NCI-H774 (cell line): Measurements from ENCODE around the gene FADS6.

Experiments
- DNase-seq: peaks from one replicate; lab custom pipeline; 2025; lab: John Stamatoyannopoulos, UW

FADS6 gene, protein sequence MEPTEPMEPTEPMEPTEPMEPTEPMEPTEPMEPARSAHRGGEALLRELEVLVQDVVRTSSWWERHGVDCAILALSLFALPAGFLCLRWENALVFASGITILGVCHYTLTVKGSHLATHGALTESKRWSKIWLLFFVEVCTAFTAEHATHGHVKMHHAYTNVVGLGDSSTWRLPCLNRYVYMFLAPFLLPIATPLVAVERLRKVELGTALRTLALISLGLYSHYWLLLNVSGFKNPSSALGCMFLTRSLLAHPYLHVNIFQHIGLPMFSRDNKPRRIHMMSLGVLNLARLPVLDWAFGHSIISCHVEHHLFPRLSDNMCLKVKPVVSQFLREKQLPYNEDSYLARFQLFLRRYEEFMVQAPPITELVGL

DNA sequence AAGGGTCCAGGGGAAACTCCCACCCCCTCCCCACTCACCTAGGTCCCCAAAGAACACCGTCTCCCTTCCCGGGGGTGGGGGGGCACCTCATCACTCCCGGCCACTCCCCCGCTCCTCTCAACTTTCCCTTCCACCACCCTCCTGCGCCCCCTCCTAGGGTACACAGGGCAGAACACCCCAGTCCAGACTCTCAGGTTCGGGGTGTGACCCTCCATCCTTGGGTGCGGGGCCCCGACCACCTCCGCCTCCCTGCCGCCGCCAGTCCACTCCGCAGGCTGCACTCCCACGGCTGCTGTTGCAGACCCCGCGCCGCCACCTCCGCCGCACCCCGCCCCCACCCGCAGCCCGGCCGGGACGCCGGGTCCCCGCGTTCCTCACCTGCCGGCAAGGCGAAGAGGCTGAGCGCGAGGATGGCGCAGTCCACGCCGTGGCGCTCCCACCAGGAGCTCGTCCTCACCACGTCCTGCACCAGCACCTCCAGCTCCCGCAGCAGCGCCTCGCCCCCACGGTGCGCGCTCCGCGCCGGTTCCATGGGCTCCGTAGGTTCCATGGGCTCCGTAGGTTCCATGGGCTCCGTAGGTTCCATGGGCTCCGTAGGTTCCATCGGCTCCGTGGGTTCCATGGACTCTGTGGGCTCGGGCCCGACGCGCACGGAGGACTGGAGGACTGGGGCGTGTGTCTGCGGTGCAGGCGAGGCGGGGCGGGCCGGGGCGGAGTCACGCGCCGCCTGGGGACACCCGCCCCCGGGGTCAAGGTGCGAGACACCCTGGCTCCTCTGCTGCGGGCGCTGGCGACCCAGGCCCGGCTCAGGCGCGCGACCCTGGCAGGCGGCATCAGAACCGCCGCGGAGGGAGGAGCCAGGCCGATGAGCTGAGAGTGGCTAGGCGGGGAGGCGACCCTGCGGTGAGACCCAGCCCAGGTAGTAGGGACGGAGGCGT is at the start of gene FADS6:
Gene FADS6 (minus strand): TSS at position 660 of the 938 bp plus-strand sequence. CDS start 38 bp downstream, at position 622.
- no peak for DNase-seq

DNA sequence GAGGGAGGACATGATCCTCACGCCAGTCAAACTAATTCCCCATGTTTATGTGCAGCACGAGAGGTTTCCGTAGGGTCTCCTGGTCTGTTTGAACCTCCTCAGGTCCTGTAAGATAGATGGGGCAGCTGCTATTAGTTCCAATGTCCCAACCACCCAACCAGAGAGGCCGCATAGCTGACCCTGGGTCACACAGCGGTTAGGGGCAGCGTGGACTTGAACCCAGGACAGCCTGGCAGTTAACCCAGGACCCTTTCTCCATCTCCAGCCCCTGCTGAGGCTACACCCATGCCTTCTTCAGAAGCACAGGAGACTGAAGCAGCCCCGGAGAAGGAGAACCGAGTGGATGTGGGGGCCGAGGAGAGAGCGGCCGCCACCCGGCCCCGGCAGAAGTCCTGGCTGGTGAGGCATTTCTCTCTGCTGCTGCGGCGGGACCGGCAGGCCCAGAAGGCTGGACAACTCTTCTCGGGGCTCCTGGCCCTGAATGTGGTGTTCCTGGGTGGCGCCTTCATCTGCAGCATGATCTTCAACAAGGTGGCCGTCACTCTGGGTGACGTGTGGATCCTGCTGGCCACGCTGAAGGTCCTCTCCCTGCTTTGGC is 47.8 kb upstream of the FADS6 start:
- no peak for DNase-seq

DNA sequence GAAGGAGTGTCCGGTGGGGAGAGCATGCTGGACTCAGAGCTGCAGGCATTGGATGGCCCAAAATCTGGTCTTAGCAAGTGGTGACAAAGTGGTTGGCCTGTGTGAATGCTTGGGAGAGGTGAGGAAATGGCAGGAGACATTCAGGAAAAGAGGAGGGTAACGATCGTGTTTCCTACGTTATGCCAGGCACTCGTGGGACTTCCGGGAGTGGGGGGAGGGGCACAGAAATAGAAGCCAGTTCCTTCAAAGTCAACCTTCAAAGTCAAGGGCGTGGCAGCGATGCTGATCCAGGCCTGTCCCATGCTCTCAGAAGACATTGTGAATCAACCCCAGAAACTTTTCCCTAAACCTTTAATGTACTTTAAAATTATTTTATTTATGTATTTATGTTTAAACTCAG is 46.1 kb upstream of the FADS6 start:
- DNase-seq = no peak

DNA sequence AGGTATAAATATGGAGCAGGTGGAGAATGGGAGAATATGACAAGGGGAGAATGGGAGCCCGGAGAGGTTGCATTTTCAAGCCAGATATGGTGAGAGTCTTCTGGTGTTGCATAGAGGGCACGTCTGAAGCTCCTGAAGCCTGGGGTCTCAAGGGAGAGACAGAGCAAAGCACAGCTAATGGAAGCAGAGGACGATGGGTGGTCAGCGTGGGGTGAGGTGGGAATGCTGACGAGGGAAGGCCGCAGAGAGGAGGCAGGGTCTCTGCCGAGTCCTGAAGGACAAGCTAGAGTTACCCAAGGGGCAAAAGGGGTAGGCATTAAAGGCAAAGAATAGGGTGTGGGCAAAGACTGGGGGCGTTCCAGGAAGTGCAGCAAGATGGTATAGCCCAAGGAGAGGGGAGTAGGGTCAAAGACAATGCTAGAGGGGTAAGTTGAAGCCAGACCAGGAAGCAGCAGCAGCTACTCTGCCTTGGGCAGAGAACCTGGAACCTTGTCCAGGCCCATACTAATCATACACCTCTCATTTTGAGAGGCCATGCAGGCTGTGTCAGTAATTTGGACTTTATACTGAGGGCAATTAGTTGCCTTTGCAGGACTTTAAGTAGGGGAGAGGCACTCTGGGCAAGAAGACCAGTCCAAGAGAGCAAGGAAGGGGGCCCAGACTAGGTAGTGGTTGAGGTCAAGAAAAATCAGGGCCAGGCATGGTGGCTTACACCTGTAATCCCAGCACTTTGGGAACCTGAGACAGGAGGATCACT is 44.9 kb upstream of the FADS6 start:
- DNase-seq = no peak

DNA sequence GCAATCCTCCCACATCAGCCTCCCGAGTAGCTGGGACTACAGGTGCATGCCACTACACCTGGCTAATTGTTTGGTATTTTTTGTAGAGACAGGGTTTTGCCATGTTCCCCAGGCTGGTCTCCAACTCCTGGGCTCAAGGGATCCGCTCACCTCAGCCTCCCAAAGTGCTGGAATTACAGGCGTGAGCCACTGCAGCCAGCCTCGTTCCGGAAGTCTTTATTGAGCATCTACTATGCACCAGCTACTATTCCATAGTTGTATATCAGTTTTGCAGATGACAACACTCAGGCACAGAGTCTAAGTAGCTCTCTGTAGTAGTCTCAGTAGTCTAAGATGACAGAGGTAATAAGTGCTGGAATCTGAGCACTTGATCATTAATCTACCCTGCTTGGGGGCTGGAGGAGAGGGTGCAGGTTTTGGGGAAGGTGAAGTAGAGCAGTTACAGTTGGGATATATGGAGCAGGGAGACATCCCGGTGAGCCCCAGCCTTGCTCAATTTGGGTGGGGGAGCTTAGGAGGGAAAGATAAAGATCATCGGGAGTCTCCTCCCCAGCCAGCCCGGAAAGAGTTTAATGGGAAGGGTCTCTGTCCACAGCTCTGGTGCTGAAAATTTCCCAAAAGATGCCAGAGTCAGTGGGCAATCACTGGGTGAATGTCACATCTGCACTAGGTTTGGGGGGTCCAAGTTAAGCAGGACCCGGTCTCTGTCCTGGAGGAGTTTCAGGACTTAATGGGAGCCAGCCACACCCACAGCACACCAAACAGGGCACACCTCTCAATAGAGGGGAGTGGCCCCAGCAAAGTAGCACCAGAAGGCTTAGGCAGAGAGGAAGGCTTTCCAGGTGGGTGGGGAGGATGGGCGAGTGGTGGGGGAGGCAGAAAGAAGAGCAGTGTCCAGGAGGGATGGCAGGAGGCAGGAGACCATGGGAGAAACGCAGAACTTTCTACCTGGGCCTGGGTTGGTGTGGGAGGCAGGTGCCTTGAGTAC is 43.9 kb upstream of the FADS6 start:
- DNase-seq = no peak

DNA sequence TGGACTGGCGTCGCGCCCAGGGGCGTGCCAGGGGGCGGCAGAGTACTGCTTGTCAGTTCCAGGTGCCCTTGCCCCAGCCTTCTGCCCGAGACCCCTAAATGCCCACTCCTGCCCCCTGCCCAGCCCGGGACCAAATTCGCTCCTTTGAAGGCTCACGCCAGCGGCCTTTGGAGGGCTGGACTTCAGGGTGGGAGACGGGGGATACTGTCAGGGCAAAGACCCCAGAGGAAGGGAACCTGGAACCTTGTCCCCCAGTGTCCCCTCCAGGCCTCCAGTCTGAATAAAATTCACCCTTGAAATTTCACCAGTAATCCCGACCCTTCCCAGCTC is 43.0 kb upstream of the FADS6 start:
- DNase-seq = no peak

DNA sequence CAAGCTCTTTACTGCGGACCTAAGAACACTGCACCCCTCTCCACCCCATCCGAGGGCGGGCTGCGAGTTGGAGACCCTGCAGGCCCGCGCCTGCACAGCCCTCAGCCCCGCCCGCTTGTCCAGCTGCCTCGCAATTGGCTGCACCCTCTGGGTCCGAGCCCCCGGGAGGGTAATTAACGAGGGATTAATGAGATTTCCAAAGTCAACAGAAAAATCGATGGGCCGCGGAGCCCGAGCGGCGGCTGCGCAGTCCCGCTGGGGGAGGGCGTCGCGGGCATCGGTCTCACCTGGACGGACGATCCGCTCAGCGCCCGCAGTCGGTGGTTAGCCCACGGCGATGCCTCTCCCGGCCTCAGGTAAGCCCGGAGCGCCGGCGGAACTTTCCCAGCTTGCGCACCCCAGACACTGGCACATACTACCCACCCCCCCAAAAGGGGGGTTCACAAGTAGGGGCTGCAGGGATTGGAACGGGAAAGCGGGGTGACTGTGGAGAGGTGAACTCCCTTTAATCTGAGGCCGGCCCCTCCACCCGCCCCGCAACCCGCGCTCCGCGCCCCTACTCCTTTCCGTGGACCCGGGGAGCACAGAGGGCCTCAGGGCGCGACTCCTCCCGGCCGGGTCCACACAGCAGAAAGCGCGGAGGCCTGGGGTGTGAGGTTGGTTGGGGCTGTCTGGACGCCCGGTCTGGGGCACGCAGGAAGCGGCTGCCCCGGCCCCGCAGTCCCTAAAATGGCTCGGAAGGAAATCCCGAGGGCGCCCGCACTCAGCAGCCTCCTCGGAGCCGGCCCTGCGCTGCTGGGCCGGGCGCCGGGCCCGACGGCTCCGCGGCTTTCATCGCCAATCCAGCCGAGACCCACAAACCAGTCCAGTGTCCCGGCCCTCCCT is 42.4 kb upstream of the FADS6 start, which contains the start of gene OTOP3:
Gene OTOP3 (plus strand): TSS at position 314 of the 885 bp plus-strand sequence. CDS start 24 bp downstream, at position 338.
- peak; percentile 72 for DNase-seq

DNA sequence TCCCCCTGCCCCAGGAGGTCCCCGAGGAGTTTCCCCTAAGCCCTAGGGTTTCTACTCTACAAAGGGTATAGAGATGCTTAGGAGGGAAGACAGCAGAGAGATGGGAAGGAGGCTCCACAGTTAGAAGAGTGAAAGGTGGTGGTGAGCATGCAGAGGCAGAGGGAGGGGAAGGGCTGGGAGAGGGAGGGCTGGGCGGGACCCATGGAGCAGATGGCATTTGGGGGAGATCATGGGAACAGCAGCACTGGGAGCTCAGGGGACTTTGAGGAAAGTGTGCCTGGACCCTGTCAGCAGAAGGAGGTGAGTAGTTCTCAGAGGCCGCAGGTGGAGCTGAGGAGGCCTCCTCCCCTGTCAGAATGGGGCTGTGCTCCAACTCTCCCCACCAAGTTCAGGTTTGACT is 41.6 kb upstream of the FADS6 start:
- DNase-seq = no peak

DNA sequence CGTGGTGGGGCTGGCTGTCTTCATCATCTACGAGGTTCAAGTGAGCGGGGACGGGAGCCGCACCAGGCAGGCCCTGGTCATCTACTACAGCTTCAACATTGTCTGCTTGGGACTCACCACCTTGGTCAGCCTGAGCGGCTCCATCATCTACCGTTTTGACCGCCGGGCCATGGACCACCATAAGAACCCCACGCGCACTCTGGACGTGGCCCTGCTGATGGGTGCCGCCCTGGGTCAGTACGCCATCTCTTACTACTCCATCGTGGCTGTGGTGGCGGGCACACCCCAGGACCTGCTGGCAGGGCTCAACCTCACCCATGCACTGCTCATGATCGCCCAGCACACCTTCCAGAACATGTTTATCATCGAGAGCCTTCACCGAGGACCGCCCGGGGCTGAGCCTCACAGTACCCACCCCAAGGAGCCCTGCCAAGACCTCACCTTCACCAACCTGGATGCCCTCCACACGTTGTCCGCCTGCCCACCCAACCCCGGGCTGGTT is 37.2 kb upstream of the FADS6 start:
- DNase-seq = no peak

DNA sequence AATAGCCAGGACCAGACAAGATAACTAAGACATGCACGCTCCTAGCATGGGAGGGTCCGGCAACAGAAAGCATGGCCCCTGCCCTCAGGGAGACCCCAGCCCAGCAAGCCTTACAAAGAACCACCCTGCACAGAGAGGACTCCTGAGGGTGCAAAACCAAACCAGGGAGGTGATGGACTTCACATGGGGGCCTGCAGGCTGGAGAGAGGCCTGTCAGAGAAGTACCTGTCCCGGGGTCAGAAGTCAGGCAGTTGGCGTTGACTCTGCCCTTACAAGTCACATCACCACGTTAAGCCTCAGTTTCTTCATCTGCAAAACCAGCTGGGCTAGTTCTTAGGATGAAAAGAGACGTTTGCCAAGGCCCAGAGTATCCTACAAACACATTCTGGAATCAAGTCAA is 35.4 kb upstream of the FADS6 start:
- no peak for DNase-seq

DNA sequence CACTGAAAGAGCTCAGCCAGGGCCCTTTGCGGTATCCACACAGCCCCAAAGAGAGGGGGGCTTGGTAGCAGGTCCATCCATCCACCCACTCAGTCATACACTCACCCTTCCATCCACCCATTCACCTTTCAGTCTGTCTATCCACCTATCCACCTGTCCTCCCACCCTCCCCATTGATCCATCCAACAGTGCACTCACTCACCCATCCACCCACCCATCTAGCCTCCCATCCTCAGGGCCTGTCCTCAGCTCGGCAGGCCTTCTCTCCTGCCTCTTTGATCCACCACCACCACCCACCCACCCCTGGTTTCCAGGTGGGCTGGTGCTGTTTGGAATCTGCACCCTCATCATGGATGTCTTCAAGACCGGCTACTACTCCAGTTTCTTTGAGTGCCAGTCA is 31.8 kb upstream of the FADS6 start:
- no peak for DNase-seq

DNA sequence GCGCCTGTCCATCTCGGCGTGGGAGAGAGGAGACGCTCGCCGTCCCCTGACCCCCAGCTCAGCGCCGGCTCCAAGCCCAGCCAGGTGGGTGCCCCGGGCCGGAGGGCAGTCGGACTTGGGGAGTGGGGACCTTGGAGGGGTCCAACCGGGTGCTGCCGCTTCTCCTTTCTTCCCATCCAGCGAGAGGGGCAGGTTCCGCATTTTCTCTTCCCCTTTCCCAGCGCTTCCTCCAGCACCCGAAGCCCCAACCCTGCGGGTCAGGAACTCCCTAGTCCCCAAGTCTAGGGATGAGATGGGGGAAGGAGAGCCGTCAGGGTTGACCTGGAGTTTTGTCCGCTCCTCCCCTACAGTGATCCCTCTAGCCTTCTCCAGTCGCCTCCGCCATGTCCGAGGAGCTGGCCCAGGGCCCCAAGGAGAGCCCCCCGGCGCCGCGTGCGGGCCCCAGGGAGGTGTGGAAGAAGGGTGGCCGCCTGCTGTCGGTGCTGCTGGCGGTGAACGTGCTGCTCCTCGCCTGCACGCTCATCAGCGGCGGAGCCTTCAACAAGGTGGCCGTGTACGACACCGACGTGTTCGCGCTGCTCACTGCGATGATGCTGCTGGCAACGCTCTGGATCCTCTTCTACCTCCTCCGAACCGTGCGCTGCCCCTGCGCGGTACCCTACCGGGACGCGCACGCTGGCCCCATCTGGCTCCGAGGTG is 31.0 kb upstream of the FADS6 start, which contains the start of gene OTOP2:
Gene OTOP2 (plus strand): TSS at position 24 of the 699 bp plus-strand sequence. CDS start 360 bp downstream, at position 384.
- DNase-seq = no peak

DNA sequence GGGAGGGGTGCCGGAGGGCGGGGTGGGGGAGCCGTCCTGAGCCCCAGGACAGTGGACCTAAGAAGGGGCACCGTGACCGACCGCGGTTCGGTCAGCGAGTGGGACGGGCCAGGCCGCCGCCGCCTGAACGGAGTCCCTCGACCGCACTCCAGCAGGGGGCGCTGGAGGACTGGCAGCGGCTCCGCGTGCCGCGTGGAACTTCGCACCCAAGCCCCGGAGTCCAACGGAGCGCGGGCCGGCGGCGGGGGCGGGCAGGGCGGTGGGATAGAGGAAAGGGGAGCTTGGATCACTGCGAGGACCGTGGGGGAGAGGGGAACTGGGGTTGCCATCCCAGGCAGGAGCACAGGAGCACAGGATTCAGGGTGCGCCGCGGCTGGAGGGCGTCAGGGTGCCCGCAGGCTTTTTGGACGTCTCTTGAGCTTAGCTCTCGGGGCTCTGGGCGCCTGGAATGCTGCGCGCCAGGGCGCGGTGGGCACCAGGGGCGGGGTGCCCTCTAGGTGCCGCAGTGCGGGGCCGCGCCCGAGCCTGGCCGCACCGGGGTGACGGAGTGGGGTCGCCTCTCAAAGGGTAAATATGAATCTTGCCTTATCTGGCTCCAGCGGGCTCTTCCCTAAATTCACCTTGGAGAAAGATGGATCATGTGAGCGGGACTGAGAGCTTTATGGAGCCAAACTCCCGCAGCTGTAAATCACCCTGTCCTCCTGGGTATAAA is 30.3 kb upstream of the FADS6 start:
- DNase-seq = peak; percentile 70

DNA sequence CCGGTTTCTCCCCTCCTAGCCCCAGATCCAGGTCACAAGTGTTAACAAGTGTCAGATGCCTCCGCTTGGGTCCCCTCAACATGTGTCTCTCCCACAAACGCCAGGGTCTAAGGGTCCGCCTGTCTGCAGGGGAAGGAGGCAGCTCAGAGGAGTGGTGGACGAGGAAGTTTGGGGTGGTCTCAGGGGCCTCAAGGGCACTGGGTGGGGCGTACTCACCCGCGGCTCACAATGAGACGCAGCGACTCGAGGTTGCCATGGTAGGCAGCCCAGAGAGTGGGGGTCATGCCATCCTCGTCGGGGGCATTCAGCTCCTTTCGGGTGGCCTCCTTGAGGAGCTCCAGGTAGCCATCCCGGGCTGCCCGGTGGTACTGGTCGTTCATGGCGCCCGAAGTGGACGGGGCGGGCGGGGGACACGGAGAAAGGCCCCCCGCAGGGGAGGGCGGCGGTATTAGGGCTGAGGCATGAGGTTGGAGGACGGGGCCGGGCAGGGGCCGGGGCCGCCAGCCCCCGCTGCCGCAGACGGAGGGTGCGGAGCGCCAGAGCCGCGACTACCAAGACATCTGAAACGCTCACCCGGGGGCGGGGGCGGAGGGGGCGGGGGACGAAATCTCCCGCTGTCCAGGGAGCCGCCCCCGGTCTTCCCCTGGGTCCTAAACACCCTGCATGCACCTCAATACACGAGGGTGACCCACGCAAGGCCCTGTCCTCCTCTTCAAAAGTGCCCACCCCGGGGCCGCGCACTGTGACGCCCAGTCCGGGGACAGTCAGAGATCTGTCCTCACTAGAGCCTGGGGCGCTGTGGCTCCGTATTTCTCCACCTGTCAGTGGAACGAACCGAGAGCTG is 29.5 kb upstream of the FADS6 start, which contains the start of gene USH1G:
Gene USH1G (minus strand): TSS at position 562 of the 844 bp plus-strand sequence. CDS start 182 bp downstream, at position 380.
- DNase-seq = no peak

DNA sequence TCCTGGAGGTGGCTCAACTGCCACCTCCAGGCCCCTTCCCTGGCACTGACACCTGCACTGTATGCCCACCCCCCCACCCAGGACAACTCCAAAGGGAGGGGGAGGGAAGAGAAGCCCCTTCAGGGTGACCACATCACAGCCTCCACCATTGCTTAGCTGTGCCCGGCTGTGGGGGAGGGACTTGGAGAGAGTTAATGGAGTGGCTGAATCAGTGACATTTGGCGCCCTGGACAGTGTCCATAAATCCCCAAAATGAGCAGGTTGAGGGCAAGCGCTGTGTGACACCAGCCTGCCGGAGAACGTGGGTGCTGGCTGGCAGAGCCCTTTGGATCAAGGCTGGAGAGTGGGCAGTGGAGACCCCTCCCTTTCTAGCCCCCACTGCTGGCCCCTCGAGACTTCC is 28.7 kb upstream of the FADS6 start:
- no peak for DNase-seq

DNA sequence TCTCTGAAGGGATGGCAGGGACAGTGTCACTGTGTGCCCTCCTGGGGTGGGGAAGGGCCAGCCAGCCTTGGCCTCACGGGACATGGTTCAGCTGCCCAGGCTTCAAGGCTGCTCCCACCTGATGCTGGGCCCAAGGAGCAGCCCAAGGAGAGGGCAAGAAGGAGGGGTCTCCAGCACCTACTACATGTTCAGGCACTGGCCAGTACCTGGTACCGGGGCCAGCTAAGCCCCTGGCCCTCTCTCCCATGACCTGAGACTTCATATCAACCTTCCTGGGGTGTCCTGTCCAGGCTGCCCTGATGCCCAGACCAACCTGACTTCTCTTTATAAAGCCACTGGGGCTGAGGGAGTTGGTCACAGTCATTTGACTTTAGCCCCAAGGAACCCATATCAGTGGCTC is 28.3 kb upstream of the FADS6 start:
- no peak for DNase-seq
